Memory B cell (primary cell): ENCODE data around the gene BIRC5.
"Not testable (repeated sequence)": the region's sequence is repeated elsewhere in the genome, so short reads cannot be mapped to it uniquely, and the experiment has no call there.

ENCODE experiments used
- ATAC-seq: fragments of 150-1000 bp; cut with Tn5 transposase; 2 replicates; pipeline ENCODE4 v1.10.0; 2021; ENCODE audit warnings: low read depth, mild to moderate bottlenecking, moderate library complexity
- DNase-seq, 2 donors: peaks; one replicate each; pipeline ENCODE4 v3.0.0; 2022; ENCODE audit warnings: low spot score in 2 of 2
- H3K27ac Mint-ChIP-seq: one replicate; pipeline ENCODE4 v1.8.0; 2022; ENCODE audit warnings: mild to moderate bottlenecking, moderate library complexity, mixed read lengths
- H3K27me3 Mint-ChIP-seq: one replicate; pipeline ENCODE4 v1.8.0; 2022; ENCODE audit warnings: mixed read lengths
- H3K36me3 Mint-ChIP-seq: one replicate; pipeline ENCODE4 v1.8.0; 2022; ENCODE audit warnings: mild to moderate bottlenecking, mixed read lengths
- H3K4me1 Mint-ChIP-seq: one replicate; pipeline ENCODE4 v1.8.0; 2022; ENCODE audit warnings: mixed read lengths
- H3K4me3 Mint-ChIP-seq: one replicate; pipeline ENCODE4 v1.8.0; 2022; ENCODE audit warnings: mild to moderate bottlenecking, moderate library complexity, mixed read lengths
- H3K9me3 Mint-ChIP-seq: one replicate; pipeline ENCODE4 v1.8.0; 2022; ENCODE audit warnings: mixed read lengths

Gene BIRC5

GRCh38 chr17:78234261-78234865 is 20.3 kb downstream of the BIRC5 start:
- Mint-ChIP-seq H3K4me1 (peaks cover 18% of the 10 kb centered on the region), H3K27me3 (peaks cover 24% of the 10 kb centered on the region), H3K4me3 (no peak overlapping the region), H3K9me3 (no peaks in the 10 kb centered on the region), H3K27ac (no peak overlapping the region), H3K36me3 (no peaks in the 10 kb centered on the region)
- DNase-seq (no peak), ATAC-seq (no peak)

- Mint-ChIP-seq H3K4me1 (peaks cover 21% of the 10 kb centered on the region), H3K27me3 (peaks cover 23% of the 10 kb centered on the region)
- not testable (repeated sequence) for ATAC-seq, H3K4me3 Mint-ChIP-seq, DNase-seq, H3K27ac Mint-ChIP-seq, H3K9me3 Mint-ChIP-seq, H3K36me3 Mint-ChIP-seq
Measured at GRCh38 chr17:78235022-78235421, 21.0 kb downstream of the BIRC5 start.

DNA sequence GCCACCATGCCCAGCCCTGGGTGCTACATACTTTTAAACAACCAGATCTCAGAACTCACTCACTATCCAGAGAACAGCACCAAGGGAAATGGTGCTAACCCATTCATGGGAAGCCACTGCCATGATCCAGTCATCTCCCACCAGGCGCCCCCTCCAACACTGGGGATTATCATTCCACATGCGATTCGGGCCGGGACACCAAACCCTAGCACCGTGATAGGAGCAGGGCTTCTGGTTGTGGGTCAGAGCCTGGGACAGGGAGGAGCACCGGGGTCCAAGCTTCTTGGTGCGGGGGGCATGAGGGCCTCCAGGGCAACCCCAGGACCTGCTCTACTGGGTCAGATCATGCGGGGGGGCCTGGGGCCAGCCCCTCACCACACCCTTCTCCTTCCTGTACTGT is 21.8 kb downstream of the BIRC5 start:
- DNase-seq (no peak), ATAC-seq (no peak)
- Mint-ChIP-seq H3K9me3 (no peaks in the 10 kb centered on the region), H3K27ac (no peak overlapping the region), H3K4me1 (peaks cover 21% of the 10 kb centered on the region), H3K27me3 (peaks cover 19% of the 10 kb centered on the region), H3K4me3 (no peak overlapping the region), H3K36me3 (no peaks in the 10 kb centered on the region)

GRCh38 chr17:78236362-78237127 is 22.5 kb downstream of the BIRC5 start:
- peaks cover 23% of the 10 kb centered on the region for H3K4me1 Mint-ChIP-seq
- DNase-seq: no peak

DNA sequence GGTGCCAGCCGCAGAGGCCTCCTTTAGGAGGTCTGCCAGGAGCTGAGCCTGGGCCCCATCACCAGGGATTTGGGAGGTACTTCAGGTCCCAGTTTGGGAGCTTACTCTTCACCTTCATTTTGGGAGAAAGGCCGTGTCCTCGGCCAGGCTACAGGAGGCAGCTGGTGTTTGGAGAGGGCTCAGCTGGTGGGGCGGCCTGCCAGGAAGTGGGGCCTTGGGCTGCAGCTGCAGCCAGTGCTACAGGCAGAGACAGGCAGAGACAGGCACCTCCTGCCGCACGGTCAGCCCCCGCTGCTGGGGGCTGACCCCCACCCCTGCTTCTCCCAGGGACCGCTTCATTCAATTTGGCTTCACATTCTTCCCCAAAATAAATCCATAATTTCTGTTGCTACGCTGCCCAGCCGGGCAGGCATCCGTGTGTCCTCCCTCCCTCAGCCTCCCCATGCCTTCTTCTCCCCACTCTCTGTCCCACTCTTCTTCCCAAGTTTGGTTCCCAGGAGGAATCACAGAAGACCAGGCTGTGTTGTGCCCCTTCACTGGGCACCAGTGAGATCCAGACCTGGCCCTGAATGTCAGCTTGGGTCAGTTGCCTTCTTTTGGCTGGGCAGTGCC is 23.5 kb downstream of the BIRC5 start:
- Mint-ChIP-seq H3K4me1 (peaks cover 25% of the 10 kb centered on the region), H3K27ac (no peak overlapping the region), H3K4me3 (no peak overlapping the region), H3K9me3 (no peaks in the 10 kb centered on the region), H3K27me3 (peaks cover 6% of the 10 kb centered on the region), H3K36me3 (no peaks in the 10 kb centered on the region)
- ATAC-seq (no peak), DNase-seq (no peak)

More at GRCh38 chr17:78236362-78237127, 22.5 kb downstream of the BIRC5 start:
- no peak overlapping the region for H3K27ac Mint-ChIP-seq
- no peaks in the 10 kb centered on the region for H3K36me3 Mint-ChIP-seq
- H3K4me3 Mint-ChIP-seq: no peak overlapping the region
- peaks cover 13% of the 10 kb centered on the region for H3K27me3 Mint-ChIP-seq
- no peaks in the 10 kb centered on the region for H3K9me3 Mint-ChIP-seq
- no peak for ATAC-seq

- no peak overlapping the region for H3K4me3 Mint-ChIP-seq
- no peak overlapping the region for H3K27ac Mint-ChIP-seq
- peaks cover 26% of the 10 kb centered on the region for H3K4me1 Mint-ChIP-seq
- H3K36me3 Mint-ChIP-seq: no peaks in the 10 kb centered on the region
- DNase-seq (no peak), ATAC-seq (no peak)
- no peaks in the 10 kb centered on the region for H3K9me3 Mint-ChIP-seq
- peaks cover 2% of the 10 kb centered on the region for H3K27me3 Mint-ChIP-seq
Measured at GRCh38 chr17:78238823-78239488, 24.9 kb downstream of the BIRC5 start.

- peaks cover 28% of the 10 kb centered on the region for H3K4me1 Mint-ChIP-seq
- H3K27ac Mint-ChIP-seq: no peak overlapping the region
- no peak overlapping the region for H3K4me3 Mint-ChIP-seq
- ATAC-seq (peak; percentile 79), DNase-seq (peak; percentile 41 to 48)
- H3K27me3 Mint-ChIP-seq: peaks cover 2% of the 10 kb centered on the region
- H3K36me3 Mint-ChIP-seq: no peaks in the 10 kb centered on the region
- no peaks in the 10 kb centered on the region for H3K9me3 Mint-ChIP-seq
Measured at GRCh38 chr17:78239489-78239931, 25.5 kb downstream of the BIRC5 start.

DNA sequence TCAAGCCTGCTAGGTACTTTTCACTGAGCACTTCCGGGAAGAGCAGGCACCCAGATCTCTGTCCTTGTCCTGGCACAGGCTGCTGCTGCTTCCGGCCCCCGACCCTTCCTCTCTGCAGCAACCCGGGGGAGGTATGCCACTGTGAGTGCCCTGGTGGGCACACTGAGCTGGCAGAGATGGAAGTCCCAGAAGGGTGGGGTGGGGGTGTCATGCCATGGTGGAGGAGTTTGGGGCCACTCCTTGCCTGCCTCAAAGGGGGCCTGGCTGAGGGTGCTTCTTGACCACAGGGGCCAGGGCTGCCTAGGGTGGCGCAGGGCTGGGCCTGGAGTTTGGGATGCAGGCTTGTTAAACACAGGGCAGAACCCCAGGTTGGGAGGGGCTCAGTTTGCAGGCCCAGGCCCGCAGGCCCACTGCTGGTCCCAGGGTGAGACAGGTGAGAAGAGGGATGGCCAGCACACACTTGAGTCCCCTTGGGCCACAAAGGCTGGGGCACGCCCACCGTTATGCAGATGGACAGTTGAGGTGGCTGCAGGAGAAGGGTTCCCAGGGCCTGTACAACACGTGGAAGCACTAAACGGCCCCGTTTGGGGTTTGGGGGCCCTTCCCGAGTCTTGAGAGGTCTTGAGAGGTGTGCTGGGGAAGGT is 26.1 kb downstream of the BIRC5 start:
- no peak for DNase-seq
- Mint-ChIP-seq H3K4me1 (peaks cover 28% of the 10 kb centered on the region), H3K36me3 (no peaks in the 10 kb centered on the region), H3K4me3 (no peak overlapping the region), H3K27ac (no peak overlapping the region), H3K9me3 (no peaks in the 10 kb centered on the region), H3K27me3 (no peaks in the 10 kb centered on the region)
- ATAC-seq: no peak

DNA sequence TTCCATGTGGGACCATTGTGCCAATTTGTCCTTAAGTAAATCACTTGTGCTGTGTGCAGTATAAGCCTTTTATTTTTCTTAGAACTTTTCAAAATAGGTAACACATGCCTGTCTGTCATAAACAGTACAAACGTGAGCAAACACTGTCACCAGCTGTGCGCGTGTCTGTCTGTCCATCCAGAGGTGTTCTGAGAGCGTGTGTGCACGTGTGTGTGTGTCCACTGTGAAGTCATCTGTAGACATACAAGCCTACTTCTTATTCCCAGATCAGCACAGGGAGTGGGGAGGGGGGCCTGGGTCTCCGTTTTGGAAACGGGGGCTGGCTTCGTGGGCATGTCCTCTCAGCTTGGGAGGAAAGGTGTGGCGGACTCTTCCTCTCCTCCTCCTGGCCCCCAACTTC is 26.8 kb downstream of the BIRC5 start:
- Mint-ChIP-seq H3K4me3 (no peak overlapping the region), H3K27me3 (no peaks in the 10 kb centered on the region), H3K9me3 (peaks cover 2% of the 10 kb centered on the region), H3K36me3 (no peaks in the 10 kb centered on the region), H3K27ac (no peak overlapping the region), H3K4me1 (peaks cover 28% of the 10 kb centered on the region)
- ATAC-seq (no peak), DNase-seq (no peak)

- DNase-seq: no peak
- Mint-ChIP-seq H3K9me3 (peaks cover 2% of the 10 kb centered on the region), H3K27ac (peak overlapping the region; percentile 45)
Measured at GRCh38 chr17:78241277-78242023, 27.4 kb downstream of the BIRC5 start.

GRCh38 chr17:78242024-78242742 is 28.1 kb downstream of the BIRC5 start:
- peaks cover 2% of the 10 kb centered on the region for H3K9me3 Mint-ChIP-seq
- no peaks in the 10 kb centered on the region for H3K36me3 Mint-ChIP-seq
- no peak overlapping the region for H3K4me3 Mint-ChIP-seq
- ATAC-seq (peak; percentile 80), DNase-seq (no peak)
- no peaks in the 10 kb centered on the region for H3K27me3 Mint-ChIP-seq
- H3K27ac Mint-ChIP-seq: peak overlapping the region; percentile 45
- peaks cover 28% of the 10 kb centered on the region for H3K4me1 Mint-ChIP-seq

More at GRCh38 chr17:78241277-78242023, 27.4 kb downstream of the BIRC5 start:
- Mint-ChIP-seq H3K4me3 (no peak overlapping the region), H3K4me1 (peaks cover 28% of the 10 kb centered on the region), H3K27me3 (no peaks in the 10 kb centered on the region), H3K36me3 (no peaks in the 10 kb centered on the region)
- no peak for ATAC-seq

GRCh38 chr17:78247304-78247703 is 33.3 kb downstream of the BIRC5 start:
- peaks cover 25% of the 10 kb centered on the region for H3K4me1 Mint-ChIP-seq
- peaks cover 2% of the 10 kb centered on the region for H3K9me3 Mint-ChIP-seq
- H3K27ac Mint-ChIP-seq: no peak overlapping the region
- H3K27me3 Mint-ChIP-seq: peaks cover 1% of the 10 kb centered on the region
- DNase-seq (no peak), ATAC-seq (no peak)
- H3K4me3 Mint-ChIP-seq: no peak overlapping the region
- H3K36me3 Mint-ChIP-seq: no peaks in the 10 kb centered on the region
